Hepatocyte (in vitro differentiated cells): Measurements from ENCODE around the gene ANKRD16.
"Not testable (repeated sequence)": the region's sequence is repeated elsewhere in the genome, so short reads cannot be mapped to it uniquely, and the experiment has no call there.

Experiments
- EZH2phosphoT487 ChIP-seq: fragments of 200-600 bp; sonication (generic); IDR thresholded peaks from one replicate; pipeline ENCODE4 v1.6.1; 2018; ENCODE audit warnings: antibody characterized with exemption, mild to moderate bottlenecking, low read depth, moderate library complexity; ENCODE audit not compliant: unreplicated experiment, severe bottlenecking
- TF ChIP-seq, protein P1 (sequence below): fragments of 200-600 bp; sonication (generic); IDR thresholded peaks from 2 replicates; pipeline ENCODE4 v1.5.1; 2016; ENCODE audit warnings: antibody characterized with exemption, mild to moderate bottlenecking; ENCODE audit not compliant: poor library complexity

- TF ChIP-seq, protein P1, sequence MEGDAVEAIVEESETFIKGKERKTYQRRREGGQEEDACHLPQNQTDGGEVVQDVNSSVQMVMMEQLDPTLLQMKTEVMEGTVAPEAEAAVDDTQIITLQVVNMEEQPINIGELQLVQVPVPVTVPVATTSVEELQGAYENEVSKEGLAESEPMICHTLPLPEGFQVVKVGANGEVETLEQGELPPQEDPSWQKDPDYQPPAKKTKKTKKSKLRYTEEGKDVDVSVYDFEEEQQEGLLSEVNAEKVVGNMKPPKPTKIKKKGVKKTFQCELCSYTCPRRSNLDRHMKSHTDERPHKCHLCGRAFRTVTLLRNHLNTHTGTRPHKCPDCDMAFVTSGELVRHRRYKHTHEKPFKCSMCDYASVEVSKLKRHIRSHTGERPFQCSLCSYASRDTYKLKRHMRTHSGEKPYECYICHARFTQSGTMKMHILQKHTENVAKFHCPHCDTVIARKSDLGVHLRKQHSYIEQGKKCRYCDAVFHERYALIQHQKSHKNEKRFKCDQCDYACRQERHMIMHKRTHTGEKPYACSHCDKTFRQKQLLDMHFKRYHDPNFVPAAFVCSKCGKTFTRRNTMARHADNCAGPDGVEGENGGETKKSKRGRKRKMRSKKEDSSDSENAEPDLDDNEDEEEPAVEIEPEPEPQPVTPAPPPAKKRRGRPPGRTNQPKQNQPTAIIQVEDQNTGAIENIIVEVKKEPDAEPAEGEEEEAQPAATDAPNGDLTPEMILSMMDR, result not testable (repeated sequence)
- not testable (repeated sequence) for TF ChIP-seq EZH2phosphoT487
Measured at GRCh38 chr10:5868383-5868782, 21.3 kb downstream of the ANKRD16 start.
